Fibroblast of skin of scalp (primary cell): ENCODE measurements around the gene NXF1. TPM values are rescaled to one million over a fixed set of nuclear protein-coding genes. Genes with fewer than 3 reads are reported as not detected.
"Not testable (repeated sequence)": the region's sequence is repeated elsewhere in the genome, so short reads cannot be mapped to it uniquely, and the experiment has no call there.

ENCODE experiments used
- DNase-seq: peaks from one replicate; pipeline ENCODE4 v3.0.0-alpha.2; 2013
- polyA plus RNA-seq, 2 experiments: library from polyadenylated mRNA; unstranded; fragments of 120-200 nt; gene quantifications; one replicate each; pipeline ENCODE4 v1.2.1, GENCODE V29; 2013; ENCODE audit not compliant: insufficient read length in 2 of 2

Gene NXF1
- 50.2 TPM for polyA plus RNA-seq (2013, experiment 1 of 2; ENCODE audit: insufficient read length)
- 44.6 TPM for polyA plus RNA-seq (2013, experiment 2 of 2; ENCODE audit: insufficient read length)

DNA sequence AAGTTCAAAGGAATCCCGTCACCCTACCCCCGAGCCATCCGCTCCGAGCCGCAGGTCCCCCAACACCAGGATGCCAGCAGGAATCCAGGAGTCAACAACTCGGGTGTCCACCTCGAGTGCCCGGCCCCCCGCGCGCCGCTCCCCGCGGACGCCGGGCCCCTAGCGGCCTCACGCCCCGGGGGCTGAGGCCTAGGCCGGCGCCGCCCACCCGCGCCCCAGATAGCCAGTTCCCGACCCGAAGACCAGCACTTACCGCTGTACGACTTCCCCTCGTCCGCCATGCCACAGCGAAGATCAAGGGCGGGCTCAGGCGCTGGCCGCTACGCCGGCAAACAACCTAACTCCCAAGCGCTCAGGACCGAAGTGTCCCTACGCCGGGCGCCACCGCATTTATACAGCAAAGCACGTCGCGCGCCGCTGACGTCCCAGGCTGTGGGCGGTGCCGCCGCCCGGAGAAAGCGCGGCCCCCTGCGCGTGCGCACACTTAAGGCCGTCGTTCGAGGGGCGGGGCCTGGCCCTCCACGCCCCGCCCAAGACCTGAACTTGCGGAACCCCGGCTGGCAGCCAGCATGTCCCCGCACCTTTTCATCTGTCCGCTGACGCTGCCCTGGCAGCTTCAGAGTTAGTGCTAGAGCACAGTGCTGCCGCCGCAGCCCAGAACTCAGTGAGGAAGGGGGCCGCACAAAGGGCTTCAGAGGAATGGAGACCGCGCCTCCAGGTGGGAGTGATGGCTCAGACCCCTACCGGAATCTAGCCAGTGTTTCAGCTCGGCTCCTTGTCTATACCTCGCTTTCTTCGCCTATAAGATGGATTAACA is at the start of gene NXF1:
NXF1 (minus strand) TSS at position 365 of the 817 bp plus-strand sequence; CDS start at position 281, 84 bp downstream.
- peak; percentile 93 for DNase-seq

DNA sequence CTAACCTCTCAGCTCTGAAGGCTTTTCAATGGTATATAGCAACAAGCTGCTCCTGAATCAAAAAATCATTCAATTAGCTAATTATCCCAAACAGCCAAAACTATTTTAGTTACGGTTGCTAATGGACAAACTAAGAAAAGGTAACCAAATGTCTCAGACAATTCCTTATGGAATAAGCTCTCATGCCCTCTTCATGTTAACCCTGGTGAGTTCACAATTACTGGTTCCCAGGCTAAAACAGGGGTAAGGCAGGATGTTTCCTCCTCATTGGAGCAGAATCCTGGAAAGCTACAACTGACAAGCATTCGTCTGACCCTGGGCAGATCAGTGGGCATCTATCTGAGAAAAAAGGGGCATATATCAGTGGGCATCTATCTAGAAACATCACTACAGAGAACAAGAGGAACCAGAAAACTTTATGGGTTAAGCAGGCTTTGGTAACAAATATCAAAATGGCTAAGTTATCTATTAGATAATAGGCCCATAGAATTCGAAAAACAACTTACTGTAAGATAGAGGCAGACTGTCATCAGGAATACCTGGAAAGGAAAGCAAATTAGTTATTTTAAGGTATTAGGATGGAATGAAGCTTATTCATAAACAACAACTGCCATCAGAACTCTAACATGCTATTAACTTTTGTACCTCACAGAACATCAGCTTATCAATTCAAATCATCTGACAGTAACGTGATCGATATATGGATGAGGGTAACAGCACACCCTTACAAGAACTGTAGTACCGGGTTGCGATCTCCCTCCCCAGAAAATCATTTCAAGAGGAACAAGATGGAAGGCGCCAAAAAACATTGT is 49.0 kb upstream of the NXF1 start:
- no peak for DNase-seq

GRCh38 chr11:62853279-62853965 is 48.2 kb upstream of the NXF1 start:
- DNase-seq: no peak

- DNase-seq: no peak
Measured at GRCh38 chr11:62852523-62853188, 47.4 kb upstream of the NXF1 start.

- no peak for DNase-seq
Measured at GRCh38 chr11:62851807-62852522, 46.7 kb upstream of the NXF1 start.

DNA sequence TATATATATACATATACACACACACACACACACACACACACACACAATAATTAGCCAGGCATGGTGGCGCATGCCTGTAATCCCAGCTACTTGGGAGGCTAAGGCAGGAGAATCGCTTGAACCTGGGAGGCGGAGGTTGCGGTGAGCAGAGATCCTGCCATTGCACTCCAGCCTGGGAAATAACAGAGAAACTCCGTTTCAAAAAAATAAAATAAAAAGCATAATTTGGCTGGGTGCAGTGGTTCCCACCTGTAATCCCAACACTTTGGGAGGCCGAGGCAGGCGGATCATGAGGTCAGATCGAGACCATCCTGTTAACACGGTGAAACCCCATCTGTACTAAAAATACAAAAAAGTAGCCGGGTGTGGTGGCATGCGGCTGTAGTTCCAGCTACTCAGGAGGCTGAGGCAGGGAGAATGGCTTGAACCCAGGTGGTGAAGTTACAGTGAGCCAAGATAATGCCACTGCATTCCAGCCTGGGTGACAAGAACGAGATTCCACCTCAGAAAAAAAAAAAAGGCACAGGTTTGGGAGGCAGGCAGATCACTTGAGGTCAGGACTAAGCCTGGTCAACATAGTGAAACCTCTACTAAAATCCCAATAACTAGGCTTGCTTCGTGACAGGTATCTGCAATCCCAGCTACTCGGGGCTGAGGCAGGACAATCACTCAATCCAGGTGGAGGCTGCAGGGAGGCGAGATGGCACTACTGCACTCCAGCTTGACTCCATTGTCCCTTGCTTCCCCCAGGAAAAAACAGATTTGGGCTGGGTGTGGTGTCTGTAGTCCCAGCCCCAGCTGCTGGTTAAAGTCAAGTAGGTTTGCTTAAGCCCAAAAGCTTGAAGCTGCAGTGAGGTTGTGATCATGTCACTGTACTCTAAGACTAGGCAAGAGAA is 45.9 kb upstream of the NXF1 start:
- DNase-seq: no peak

DNA sequence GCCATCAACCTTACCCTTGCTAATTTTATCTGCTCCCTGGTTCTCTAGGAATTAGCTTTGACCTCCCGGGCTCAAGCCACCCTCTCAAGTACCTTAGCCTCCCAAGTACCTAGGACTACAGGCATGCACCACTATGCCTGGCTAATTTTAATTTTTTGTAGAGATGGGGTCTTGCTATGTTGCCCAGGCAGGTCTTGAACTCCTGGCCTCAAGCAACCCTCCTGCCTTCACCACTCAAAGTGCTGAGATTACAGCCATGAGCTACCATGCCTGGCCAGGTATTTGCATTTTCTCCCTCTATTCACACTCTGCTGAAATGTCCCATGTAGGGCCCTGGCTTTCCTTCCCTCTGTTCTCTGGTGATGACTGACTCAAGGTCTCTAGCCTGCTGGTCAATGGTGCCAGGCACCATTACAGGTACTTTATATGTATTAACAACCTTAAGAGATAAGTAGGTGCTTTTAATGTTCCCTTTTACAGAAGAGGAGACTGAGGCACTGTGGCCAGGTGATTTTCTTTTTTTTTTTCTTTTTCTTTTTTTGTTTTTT is 42.6 kb upstream of the NXF1 start:
- no peak for DNase-seq

DNA sequence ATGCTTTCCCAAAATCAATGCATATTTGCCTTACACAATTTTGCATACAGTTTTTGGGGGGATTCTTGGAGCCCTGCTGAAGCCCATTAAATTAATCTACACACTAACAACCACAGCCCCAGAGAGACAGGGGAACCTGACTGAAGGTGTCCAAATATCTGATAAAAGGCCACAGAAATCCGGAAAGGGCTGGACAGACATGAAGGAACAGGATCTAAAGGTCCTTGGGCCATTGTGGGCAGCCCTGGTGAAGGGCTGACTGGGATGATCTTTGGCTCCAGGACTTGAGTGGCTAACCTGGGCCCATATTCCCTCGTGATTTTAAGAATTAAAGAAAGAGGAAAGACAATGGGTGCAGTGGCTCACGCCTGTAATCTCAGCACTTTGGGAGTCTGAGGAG is 40.9 kb upstream of the NXF1 start:
- DNase-seq: no peak

GRCh38 chr11:62844154-62844553 is 38.9 kb upstream of the NXF1 start:
- no peak for DNase-seq

GRCh38 chr11:62843466-62843865 is 38.2 kb upstream of the NXF1 start:
- DNase-seq: peak; percentile 43

GRCh38 chr11:62842891-62843290 is 37.7 kb upstream of the NXF1 start:
- not testable (repeated sequence) for DNase-seq

GRCh38 chr11:62842171-62842741 is 37.0 kb upstream of the NXF1 start:
- peak; percentile 15 for DNase-seq

- DNase-seq: peak; percentile 100
Measured at GRCh38 chr11:62841361-62842170, 36.3 kb upstream of the NXF1 start.

DNA sequence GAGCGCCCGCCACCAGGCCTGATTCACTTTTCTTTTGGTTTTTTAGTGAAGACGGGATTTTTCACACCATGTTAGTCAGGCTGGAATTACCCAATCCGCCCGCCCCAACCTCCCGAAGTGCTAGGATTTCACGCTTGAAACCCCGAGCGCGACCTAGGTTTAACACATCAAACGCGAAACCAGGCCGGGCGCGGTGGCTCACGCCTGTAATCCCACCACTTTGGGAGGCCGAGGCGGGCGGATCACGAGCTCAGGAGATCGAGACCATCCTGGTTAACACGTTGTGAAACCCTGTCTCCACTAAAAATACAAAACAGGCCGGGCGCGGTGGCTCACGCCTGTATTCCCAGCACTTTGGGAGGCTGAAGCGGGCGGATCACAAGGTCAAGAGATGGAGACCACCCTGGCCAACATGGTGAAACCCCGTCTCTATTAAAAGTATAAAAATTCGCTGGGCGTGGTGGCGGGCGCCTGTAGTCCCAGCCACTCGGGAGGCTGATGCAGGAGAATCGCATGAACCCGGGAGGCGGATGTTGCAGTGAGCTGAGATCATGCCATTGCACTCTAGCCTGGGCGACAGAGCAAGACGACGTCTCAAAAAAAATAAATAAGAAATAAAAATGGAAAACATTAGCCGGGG is 35.6 kb upstream of the NXF1 start:
- peak; percentile 86 for DNase-seq

DNA sequence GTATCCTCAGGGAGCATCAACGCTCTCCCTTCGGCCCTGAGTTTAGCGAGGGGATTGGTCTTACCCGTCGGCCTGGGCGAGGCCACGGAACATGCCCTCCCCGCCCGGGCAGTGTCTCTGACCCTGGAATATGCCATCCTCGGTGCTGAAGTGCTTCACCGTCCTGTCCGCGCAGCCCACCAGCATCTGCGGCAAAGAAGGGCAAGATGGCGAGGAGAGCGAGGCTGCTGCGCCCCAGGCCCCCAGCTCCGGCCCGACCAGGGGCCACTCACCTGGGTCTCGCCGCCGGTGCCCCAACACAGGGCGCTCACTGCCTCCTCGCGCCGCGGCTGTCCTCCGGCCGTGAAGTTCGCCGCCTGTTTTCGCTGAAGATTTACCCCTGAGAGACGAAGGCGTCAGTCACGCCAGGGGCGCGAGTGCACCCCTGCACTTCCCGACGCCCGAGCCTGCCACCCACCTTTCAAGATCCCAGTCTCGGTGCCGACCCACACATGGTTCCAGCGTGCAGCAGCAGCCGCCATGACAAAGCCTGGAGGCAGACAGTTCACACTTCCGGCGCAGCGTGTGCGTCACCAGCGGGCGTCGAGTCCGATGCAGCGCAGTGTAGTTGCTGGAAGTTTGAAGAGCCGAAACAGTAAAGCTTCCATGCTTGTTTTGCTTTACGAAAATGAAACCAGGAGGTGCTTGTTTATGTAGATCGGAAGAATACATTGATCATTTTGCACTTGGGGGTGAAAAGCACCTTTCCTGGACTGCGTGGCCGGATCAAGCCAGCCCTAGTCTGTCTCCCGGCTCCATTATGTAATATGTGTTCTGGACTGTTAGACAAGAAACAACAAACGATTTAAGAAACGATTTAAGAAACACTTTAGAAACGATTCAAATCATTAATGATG is 34.1 kb upstream of the NXF1 start, which contains the start of gene WDR74:
WDR74 (minus strand) TSS at position 541 of the 896 bp plus-strand sequence; CDS start at position 521, 20 bp downstream.
- DNase-seq: peak; percentile 92

DNA sequence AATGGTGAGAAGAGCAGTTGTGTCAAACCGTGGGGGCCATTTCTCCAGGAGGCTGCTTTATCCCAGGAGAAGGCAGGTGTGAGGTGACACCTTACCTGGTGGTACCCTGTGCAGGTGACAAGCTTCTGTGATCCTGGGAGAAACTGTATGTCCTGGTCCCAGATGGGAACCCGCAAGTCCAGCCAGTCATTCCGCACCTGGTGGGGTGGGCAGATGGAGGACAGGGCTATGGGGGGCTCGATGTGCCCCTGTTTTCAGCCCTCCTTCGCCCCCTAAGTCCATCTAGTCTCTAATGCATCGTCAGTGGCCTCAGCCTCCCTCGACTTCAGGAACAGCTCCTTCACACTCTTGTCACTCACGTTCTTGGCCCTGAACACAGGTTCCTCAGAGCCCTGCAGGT is 30.1 kb upstream of the NXF1 start:
- DNase-seq: no peak
